Gastroesophageal sphincter (tissue), 4 donors: ENCODE measurements around the gene AFDN. TPM values are rescaled to one million over a fixed set of nuclear protein-coding genes. Genes with fewer than 3 reads are reported as not detected.

ENCODE experiments used
- ATAC-seq: fragments of 150-250 bp; one replicate; pipeline ENCODE4 v1.9.1; 2016; ENCODE audit warnings: mild to moderate bottlenecking, moderate library complexity
- H3K27ac ChIP-seq, 4 donors: fragments of 200-600 bp; sonication (generic) in 3 of 4; 1 replicate in 3 of 4; 2 replicates in 1 of 4; pipeline ENCODE4 v1.5.1; 2016 to 2019
- H3K27me3 ChIP-seq: fragments of 200-600 bp; sonication (generic); one replicate; pipeline ENCODE4 v1.5.1; 2019
- H3K36me3 ChIP-seq, 2 donors: fragments of 200-600 bp; sonication (generic); one replicate each; pipeline ENCODE4 v1.5.1; 2019; ENCODE audit warnings: control low read depth in 1 of 2
- H3K4me1 ChIP-seq, 3 donors: fragments of 200-600 bp; sonication (generic); 1 replicate in 2 of 3; 2 replicates in 1 of 3; pipeline ENCODE4 v1.5.1; 2016 to 2019; ENCODE audit warnings: control low read depth in 2 of 3
- H3K4me3 ChIP-seq, 2 donors: fragments of 200-600 bp; sonication (generic); one replicate each; pipeline ENCODE4 v1.5.1; 2019; ENCODE audit warnings: mild to moderate bottlenecking in 1 of 2, moderate library complexity in 1 of 2
- H3K9me3 ChIP-seq, 3 donors: fragments of 200-600 bp; sonication (generic); one replicate each; pipeline ENCODE4 v1.5.1; 2017 to 2019; ENCODE audit warnings: control low read depth in 2 of 3
- EP300 ChIP-seq: sonication (generic); formaldehyde crosslinking; IDR thresholded peaks from one replicate; pipeline ENCODE4 v1.6.1; 2017; ENCODE audit warnings: antibody characterized with exemption, mild to moderate bottlenecking
- POLR2A ChIP-seq, 2 donors: fragments of 450-650 bp; IDR thresholded peaks; one replicate each; pipeline ENCODE4 v1.6.1; 2017; ENCODE audit warnings: antibody characterized with exemption in 2 of 2, mild to moderate bottlenecking in 2 of 2, moderate library complexity in 1 of 2
- POLR2AphosphoS5 ChIP-seq: sonication (generic); formaldehyde crosslinking; IDR thresholded peaks from one replicate; pipeline ENCODE4 v1.6.1; 2017; ENCODE audit warnings: antibody characterized with exemption
- WGBS, 2 donors: methylation state at CpG; one replicate each; pipeline ENCODE4 v1.1.5; 2018; ENCODE audit warnings: low coverage in 1 of 2; 5-methylcytosine and 5-hydroxymethylcytosine counted together
- total RNA-seq, 4 donors: library from RNA; depleted of rRNA; stranded (reverse); fragments of >200 nt; gene quantifications; one replicate each; pipeline ENCODE4 v1.1.0, GENCODE V29; 2016
- TF ChIP-seq, protein P1 (sequence below), 4 experiments: fragments of 200-600 bp in 2 of 4; fragments of 450-650 bp in 2 of 4; sonication (generic) in 1 of 4; IDR thresholded peaks; one replicate each; pipeline ENCODE4 v1.5.1; 2017 to 2019; ENCODE audit warnings: antibody characterized with exemption in 4 of 4, mild to moderate bottlenecking in 2 of 4, moderate library complexity in 2 of 4

The AFDN gene
- total RNA-seq, 4 donors from 2014 or later = 60.7 to 98.4 (median 79.7) TPM

DNA sequence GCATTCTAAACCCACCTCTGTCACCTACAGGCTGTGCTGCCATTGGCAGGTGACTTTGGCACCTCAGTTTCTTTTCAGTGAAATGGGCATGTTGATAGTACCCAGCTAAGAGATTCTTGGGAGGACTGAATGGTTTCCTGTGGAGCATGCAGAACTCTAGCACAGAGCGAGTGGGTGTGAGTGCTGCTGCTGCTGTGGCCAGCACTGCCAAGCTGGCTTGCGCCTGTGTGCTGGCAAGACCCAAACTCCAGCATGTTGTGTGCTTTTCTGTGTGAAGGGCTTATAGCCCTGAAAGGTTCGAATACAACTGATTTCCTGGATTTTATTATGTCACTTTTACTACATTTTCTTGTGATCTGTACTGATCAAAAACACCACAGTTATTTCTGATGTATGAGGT lies 92.6 kb downstream of the AFDN start:
- H3K27me3 ChIP-seq = no peaks in the 10 kb centered on the region
- no peak overlapping the region for H3K27ac ChIP-seq
- WGBS, 2 donors = 68 to 94% methylated on average over 2 to 3 of the region's 3 CpGs
- peaks cover 0 to 95% of the 10 kb centered on the region in 2 donors for H3K36me3 ChIP-seq
- TF ChIP-seq, protein P1, sequence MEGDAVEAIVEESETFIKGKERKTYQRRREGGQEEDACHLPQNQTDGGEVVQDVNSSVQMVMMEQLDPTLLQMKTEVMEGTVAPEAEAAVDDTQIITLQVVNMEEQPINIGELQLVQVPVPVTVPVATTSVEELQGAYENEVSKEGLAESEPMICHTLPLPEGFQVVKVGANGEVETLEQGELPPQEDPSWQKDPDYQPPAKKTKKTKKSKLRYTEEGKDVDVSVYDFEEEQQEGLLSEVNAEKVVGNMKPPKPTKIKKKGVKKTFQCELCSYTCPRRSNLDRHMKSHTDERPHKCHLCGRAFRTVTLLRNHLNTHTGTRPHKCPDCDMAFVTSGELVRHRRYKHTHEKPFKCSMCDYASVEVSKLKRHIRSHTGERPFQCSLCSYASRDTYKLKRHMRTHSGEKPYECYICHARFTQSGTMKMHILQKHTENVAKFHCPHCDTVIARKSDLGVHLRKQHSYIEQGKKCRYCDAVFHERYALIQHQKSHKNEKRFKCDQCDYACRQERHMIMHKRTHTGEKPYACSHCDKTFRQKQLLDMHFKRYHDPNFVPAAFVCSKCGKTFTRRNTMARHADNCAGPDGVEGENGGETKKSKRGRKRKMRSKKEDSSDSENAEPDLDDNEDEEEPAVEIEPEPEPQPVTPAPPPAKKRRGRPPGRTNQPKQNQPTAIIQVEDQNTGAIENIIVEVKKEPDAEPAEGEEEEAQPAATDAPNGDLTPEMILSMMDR (IDR thresholded peaks at IDR 0.05) = no peak
- TF ChIP-seq POLR2A (IDR thresholded peaks at IDR 0.05) = no peak
- no peak for TF ChIP-seq POLR2AphosphoS5
- TF ChIP-seq EP300 = no peak
- no peaks in the 10 kb centered on the region for H3K9me3 ChIP-seq
- no peak overlapping the region for H3K4me3 ChIP-seq
- ATAC-seq = no peak
- H3K4me1 ChIP-seq = no peaks in the 10 kb centered on the region

- TF ChIP-seq POLR2A (IDR thresholded peaks at IDR 0.05) (no peak), POLR2AphosphoS5 (no peak), EP300 (no peak)
- TF ChIP-seq, protein P1 (IDR thresholded peaks at IDR 0.05) = no peak
- no peak overlapping the region for H3K27ac ChIP-seq
- no peaks in the 10 kb centered on the region for H3K27me3 ChIP-seq
- no peaks in the 10 kb centered on the region for H3K9me3 ChIP-seq
- no peak for ATAC-seq
- no peaks in the 10 kb centered on the region for H3K4me1 ChIP-seq
- H3K36me3 ChIP-seq = peaks cover 0 to 95% of the 10 kb centered on the region in 2 donors
- no peak overlapping the region for H3K4me3 ChIP-seq
- 91 to 94% methylated on average over 5 to 7 of the region's 8 CpGs for WGBS, 2 donors
These were observed 93.5 kb downstream of the AFDN start for GRCh38 chr6:167920165-167920564.

GRCh38 chr6:167921831-167922230 lies 95.1 kb downstream of the AFDN start:
- Histone ChIP-seq H3K27ac (no peak overlapping the region), H3K27me3 (no peaks in the 10 kb centered on the region), H3K4me1 (no peaks in the 10 kb centered on the region), H3K9me3 (no peaks in the 10 kb centered on the region), H3K4me3 (no peak overlapping the region), H3K36me3 (peaks cover 0 to 96% of the 10 kb centered on the region in 2 donors)
- whole genome bisulfite sequencing, 2 donors = 71 to 80% methylated on average over 6 of the region's 6 CpGs
- ATAC-seq = no peak
- no peak for TF ChIP-seq EP300
- TF ChIP-seq, protein P1 (IDR thresholded peaks at IDR 0.05) = no peak
- no peak for TF ChIP-seq POLR2AphosphoS5
- no peak for TF ChIP-seq POLR2A (IDR thresholded peaks at IDR 0.05)

- TF ChIP-seq, protein P1 (IDR thresholded peaks at IDR 0.05) = no peak
- H3K27me3 ChIP-seq = no peaks in the 10 kb centered on the region
- H3K4me3 ChIP-seq = no peak overlapping the region
- H3K36me3 ChIP-seq = peaks cover 0 to 92% of the 10 kb centered on the region in 2 donors
- ATAC-seq = no peak
- H3K4me1 ChIP-seq = no peaks in the 10 kb centered on the region
- no peaks in the 10 kb centered on the region for H3K9me3 ChIP-seq
- H3K27ac ChIP-seq = no peak overlapping the region
- 48 to 72% methylated on average over 5 to 7 of the region's 7 CpGs for WGBS, 2 donors
These were observed 98.3 kb downstream of the AFDN start for GRCh38 chr6:167925026-167925425.

GRCh38 chr6:167927246-167927645 lies 100.5 kb downstream of the AFDN start:
- ATAC-seq = no peak
- 95% methylated on average over 6 of the region's 6 CpGs for WGBS, 2 donors
- no peaks in the 10 kb centered on the region for H3K27me3 ChIP-seq
- no peaks in the 10 kb centered on the region for H3K4me1 ChIP-seq
- TF ChIP-seq, protein P1 (IDR thresholded peaks at IDR 0.05) = no peak
- TF ChIP-seq EP300 (no peak), POLR2A (IDR thresholded peaks at IDR 0.05) (no peak), POLR2AphosphoS5 (no peak)
- no peaks in the 10 kb centered on the region for H3K9me3 ChIP-seq
- no peak overlapping the region for H3K4me3 ChIP-seq
- H3K27ac ChIP-seq = no peak overlapping the region
- peaks cover 0 to 90% of the 10 kb centered on the region in 2 donors for H3K36me3 ChIP-seq
